Choroid plexus epithelial cell (primary cell): Measurements from ENCODE around the gene SPI1.

Source experiments
- DNase-seq: peaks from one replicate; pipeline ENCODE4 v3.0.0-alpha.2; 2010; ENCODE audit warnings: low read depth
- H3K4me3 ChIP-seq: 2 replicates; pipeline ENCODE4 v1.5.1; 2011; ENCODE audit warnings: low read depth, mild to moderate bottlenecking, control low read depth, low read length, moderate library complexity
- CTCF ChIP-seq: conservative IDR thresholded peaks from 2 replicates; pipeline ENCODE4 v1.5.1; 2011; ENCODE audit warnings: low read depth, mild to moderate bottlenecking, control low read depth, inconsistent platforms, low read length, moderate library complexity

The SPI1 gene

GRCh38 chr11:47383071-47383470 lies 4.7 kb upstream of the SPI1 start:
- no peak for TF ChIP-seq CTCF
- DNase-seq, result no peak

GRCh38 chr11:47380078-47380477 lies 1.7 kb upstream of the SPI1 start:
- H3K4me3 ChIP-seq, result no peak overlapping the region
- TF ChIP-seq CTCF, result no peak
- no peak for DNase-seq

More at GRCh38 chr11:47383071-47383470, 4.7 kb upstream of the SPI1 start:
- no peak overlapping the region for H3K4me3 ChIP-seq

GRCh38 chr11:47379317-47379716 lies 970 bp upstream of the SPI1 start:
- no peak overlapping the region for H3K4me3 ChIP-seq
- no peak for TF ChIP-seq CTCF

GRCh38 chr11:47378836-47379170 lies 456 bp upstream of the SPI1 start:
- TF ChIP-seq CTCF, result no peak
- H3K4me3 ChIP-seq, result no peak overlapping the region
- no peak for DNase-seq

More at GRCh38 chr11:47379317-47379716, 970 bp upstream of the SPI1 start:
- DNase-seq, result no peak

- DNase-seq, result no peak
- TF ChIP-seq CTCF, result no peak
- H3K4me3 ChIP-seq, result no peak overlapping the region
Measured at GRCh38 chr11:47377571-47378009, 757 bp downstream of the SPI1 start.

GRCh38 chr11:47376525-47377371 lies 1.6 kb downstream of the SPI1 start:
- no peak overlapping the region for H3K4me3 ChIP-seq
- TF ChIP-seq CTCF, result no peak
- DNase-seq, result no peak

GRCh38 chr11:47376107-47376524 lies 2.2 kb downstream of the SPI1 start:
- no peak for TF ChIP-seq CTCF
- DNase-seq, result no peak
- no peak overlapping the region for H3K4me3 ChIP-seq
